GM21786 (cell line): ENCODE results near the gene RBM22.
A peak's percentile ranks its signal among the peaks of the same experiment; 100 is the strongest.

Experiments used
- ATAC-seq: cut with Tn5 transposase; IDR thresholded peaks from one replicate; pipeline ENCODE4 v1.9.1; 2021; ENCODE audit not compliant: unreplicated experiment

Gene RBM22

DNA sequence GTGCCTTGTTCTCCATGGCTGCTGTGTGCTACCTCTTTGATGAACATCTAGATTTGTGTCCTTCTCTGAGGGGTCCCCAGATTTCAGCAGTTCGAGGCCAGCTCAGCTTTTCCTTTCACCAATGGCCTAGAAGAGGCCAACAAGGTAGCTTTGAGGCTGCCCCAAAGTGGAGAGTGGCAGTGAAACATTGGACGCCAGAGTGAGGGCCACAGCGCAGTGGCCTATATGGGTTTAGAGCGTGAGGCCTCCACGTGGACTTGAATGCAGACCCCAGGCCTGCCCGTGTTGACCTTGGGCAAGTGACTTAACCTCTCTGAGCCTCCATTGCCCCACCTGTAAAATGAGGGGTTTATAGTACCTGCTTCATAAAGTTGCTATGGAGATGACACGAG, 28.0 kb downstream of the RBM22 start:
- ATAC-seq: no peak

DNA sequence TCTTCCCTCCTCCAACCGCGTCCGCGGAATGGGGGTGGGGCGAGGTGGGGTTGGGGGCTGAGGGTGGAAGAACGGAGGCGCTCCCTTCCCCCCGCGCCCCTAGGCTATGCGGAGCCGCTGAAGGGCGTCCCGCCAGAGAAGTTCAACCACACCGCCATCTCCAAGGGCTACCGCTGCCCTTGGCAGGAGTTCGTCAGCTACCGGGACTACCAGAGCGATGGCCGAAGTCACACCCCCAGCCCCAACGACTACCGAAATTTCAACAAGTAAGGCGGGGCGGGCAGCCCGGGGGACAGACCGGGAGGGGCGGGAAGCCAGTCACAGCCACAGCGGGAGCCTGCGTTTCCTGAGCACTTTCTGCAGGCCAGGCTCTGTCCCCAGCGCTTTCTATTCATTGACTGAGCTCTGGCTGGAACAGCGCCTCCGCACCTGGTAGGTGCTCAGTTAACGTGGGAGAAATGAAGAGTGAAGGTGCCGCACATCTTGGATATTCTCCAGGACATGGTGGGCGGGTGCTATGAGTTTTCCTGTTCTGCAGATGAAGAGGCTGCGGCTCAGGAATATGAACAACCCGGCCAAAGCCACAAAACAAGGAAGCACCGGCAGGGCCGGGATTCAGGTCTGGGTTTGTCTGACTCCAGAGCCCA, 28.5 kb downstream of the RBM22 start:
- ATAC-seq: no peak

DNA sequence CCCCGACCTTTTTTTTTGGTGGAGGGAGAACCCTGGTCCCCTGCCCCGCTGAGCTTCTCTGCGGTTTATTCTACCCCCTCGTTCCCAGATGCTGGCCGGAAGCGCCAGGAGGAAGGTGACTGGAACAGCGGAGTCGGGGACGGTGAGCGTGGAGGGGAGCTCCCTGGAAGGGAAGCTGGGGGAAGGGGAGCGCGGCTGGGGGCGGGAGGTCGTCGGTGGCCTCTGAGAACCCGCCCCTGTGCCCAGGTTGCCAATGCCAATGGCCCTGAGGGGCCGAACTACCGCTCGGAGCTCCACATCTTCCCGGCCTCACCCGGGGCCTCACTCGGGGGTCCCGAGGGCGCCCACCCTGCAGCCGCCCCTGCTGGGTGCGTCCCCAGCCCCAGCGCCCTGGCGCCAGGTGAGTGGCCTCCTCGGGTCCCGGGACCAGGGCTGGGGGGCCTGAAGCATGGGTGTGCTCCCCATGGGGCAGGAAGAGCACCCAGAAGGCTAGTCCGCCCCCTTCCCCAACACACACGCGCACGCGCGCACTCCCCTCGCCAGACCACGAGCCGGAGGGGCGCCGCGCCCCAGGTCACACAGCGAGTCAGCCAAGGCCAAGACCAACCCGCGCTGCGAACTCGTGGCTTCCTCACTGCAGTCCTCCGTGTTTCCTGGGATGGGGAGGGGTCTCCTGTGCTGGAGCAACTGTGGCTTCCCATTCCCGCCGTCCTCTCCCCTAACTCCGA, 29.2 kb downstream of the RBM22 start:
- no peak for ATAC-seq

DNA sequence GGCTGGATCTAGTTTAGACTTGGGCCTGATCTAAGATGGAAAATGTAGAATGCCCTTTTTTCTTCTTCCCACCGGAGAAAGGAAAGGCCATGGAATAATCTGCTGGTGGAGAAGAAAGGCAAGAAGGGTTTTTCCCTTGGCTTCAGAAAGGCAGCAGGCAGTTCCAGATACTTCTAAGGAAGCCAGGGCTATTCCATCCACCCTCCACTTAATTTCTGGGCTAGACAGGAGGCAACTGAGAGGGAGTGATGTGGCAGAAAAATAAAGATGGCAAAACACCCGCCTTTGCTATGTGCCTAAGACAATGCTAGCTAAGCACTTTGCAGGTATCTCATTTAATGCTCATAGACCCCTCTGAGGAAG, 29.9 kb downstream of the RBM22 start:
- ATAC-seq: no peak

DNA sequence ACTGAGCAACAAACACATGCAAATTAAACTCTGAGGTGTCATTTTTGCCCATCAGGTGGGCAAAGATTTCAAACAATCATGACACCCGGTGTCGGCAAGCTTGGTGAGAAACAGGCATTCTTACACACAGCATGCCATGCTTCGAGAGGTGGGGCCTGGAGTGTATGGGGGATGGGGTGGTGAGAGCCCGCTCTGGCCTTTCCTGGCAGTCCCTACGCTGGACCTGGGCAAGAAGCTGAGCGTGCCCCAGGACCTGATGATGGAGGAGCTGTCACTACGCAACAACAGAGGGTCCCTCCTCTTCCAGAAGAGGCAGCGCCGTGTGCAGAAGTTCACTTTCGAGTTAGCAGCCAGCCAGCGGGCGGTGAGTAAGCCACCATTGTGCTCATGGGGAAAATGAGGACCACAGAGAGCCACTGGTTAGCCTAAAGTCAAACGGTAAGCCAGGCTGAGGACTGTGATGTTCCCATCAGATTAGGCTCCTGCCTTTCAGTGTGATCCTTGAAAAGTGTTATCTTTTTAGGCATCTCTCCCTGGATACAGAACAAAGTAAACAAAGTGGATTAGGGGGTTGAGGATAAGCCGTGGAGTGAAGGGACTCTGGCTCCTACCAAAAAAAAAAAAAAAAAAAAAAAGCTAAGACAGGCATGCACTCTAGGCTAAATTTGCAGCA, 30.5 kb downstream of the RBM22 start:
- no peak for ATAC-seq

DNA sequence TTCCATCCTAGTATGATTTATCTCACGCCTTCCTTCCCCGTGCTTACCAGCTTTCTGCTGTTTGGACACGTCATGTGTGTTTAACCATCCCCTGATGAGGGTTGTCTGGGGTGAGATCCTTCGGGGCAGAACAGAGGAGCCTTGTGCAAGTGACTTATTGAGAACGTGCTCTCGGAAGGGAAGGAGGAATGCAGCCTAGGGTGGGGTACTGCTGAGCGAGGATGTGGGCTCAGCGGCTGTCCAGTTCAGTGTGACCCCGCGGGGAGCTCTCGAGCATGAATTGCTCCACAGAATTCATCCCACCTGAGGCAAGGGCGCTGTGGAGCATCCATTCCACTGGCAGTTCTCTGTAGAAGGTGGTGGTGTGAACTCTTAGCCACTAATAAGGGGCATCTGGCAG, 35.8 kb downstream of the RBM22 start:
- no peak for ATAC-seq

DNA sequence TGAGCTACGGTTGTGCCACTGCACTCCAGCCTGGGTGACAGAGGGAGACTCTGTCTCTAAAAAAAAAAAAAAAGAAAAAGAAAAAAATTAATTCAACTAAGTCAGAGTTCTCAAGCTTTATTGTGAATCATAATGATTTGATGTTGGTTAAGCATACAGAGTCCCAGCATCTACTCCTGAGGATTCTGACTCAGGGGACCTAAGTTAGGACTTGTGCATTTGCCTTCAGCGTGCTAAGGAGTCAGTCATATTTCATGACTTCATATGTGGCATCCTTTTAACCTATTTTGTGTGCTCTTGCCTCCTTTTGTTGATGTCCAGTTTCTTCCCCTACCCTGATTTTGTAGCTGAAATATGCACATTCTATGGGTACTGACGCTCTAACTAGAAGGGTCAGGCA, 36.9 kb downstream of the RBM22 start:
- ATAC-seq: no peak

DNA sequence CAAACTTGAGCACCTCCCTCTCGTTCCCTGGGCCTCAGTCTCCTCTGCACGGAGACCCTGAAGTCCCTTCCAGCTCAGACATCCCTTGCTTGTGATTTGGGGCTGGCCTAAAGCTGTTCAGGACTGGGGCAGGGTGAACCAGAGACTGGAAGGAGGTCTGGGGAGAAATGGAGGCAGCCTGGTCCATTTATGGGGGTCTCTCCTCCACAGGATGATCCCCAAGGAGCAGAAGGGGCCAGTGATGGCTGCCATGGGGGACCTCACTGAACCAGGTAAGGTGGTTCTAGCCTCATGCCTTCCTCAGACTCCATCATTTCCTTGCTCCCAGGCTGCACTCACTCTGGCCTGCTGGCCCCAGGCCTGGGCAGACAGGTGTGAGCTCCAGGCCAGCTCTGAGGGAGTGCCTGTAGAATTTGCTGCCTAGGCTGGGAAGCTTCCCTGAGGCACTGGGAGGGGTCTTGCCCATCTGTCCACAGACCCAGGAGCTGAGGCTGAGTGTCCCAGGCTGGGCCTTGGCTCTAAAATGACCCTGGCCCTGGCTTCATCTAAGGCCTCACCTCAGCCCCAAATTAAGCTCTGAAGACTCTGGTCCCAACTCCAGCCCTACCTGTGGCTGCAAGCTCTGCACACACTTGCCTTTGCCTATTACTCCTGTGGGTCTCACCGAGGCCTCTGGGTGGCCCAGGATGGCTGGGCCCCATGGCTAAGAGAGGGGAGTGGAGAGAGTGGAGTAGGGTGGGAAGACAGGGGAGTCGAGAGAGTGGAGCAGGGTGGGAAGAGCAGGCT, 37.9 kb downstream of the RBM22 start:
- ATAC-seq: no peak

DNA sequence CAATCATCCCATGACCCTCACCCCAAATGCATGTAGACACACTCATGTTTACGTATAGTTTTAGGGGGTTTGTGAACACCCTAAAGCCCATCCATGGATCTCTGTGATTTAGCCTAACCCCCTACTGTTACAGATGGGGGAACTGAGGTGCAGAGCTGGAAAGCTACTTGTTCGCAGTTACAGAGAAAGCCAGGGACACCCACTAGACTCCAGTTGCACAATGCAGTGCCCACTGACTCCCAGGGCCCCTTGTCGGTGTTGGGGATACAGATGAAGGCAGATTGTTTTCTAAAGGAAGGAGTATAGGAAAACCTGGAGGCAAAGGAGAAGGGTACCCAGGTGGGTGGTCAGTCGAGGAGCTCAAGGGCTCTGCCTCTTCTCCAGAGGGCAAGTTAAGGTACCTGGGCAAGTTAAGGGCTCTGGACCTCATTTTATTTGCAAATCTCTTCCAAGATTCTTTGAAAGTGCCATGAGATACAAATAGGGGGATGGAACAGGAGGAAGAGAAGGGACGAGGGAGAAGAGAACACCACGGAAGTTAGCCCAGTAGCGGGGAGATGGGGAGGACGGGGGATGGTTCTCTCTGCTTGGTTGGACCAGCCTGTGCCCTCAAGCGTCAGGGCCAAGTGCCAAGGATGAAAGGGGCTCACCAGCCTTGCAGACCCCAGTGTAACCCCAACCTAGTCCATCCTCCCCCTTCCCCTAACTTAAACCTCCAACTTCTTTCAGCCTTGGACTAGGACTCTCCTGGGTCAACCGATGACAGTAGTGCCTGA, 38.9 kb downstream of the RBM22 start:
- no peak for ATAC-seq

DNA sequence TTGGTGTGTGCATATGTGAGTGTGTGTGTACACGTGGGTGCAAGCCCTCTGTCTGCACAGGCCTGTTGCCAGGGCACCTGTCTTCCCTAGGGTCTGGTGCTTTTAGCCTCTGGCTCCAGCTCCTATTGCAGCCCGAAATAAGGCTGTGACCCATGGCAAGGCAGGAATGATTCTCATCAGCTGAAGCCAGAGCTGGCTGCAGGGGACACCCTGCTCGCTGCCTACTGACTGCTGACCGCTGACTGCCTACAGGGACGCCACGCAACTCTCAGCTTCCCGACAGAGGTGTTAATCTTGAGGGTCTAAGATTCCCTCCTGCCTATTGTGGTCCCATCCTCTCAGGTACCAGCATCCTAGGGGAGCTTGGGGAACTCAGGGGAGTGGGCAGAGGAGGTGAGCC, 39.8 kb downstream of the RBM22 start, which contains the start of gene MYOZ3:
Gene MYOZ3, plus strand, starts transcription at position 166 of the 400 bp plus-strand sequence. CDS start 1,691 bp downstream, outside the sequence.
- no peak for ATAC-seq

DNA sequence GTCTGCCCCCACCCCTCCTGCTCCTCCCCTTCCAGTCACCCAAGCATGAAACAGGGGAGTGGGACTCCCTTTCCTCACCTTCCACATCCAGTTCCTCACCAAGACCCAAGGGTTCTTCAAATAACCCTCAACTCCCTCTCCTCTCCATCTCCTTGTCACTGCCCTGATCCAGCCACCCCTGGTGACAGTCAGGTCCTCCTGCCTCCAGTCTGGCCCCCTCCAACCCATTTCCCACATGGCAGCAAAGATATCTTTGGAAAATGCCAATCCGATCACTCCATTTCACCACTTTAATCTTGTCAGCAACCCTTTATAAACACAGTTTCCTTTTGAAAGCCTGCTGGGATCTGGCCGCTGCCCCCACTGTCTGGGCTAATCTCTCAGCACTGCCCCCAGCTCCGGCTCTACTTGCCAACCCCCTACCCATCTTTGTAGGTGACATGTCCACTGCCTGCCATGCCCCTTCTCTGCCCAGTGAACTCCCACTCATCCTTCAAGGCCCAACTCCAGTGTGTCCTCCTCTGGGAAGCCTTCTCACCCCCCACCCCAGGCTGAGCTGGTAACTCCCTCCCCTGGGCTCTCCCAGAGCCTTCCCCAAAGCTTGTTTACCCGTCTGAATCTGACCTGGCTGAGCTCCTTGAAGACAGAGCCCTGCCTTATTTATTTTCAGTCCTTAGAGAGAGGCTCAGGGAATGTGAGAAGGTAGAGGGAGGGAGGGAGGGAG, 40.6 kb downstream of the RBM22 start:
- no peak for ATAC-seq

DNA sequence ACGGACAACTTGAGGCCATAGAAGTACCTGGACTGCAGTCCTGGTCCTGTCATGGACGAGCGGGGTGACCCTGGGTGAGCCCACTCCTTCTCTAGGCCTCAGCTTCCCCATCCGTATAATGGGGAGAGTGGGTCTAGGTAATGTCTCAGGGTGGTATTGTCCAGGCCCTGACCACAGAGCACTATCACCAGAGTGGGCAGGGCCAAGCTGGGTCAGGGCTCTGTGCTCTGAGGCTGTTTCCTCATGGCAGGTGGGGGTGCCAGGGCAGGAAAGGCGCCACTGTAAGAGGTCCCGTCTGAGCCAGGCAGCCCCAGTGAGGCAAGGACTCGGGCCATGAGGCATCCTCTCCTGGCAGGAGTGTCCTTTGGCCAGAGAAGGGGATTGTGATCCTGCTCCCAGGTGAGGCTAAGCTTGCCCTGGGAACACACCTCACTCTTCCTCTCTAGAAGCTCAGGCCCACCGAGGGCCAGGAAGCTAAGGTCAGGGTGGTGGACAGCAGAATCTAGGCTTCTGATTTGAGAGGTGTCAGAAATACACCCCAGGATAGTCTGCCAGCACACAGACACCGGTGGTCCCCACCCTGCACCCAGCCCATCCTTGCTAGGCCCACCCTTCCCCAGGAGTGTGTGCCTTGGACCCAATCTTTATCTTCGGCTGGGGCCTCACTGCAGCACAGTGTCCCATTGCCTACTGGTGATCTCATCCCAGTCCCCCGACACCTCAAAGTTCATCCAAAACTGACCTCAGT, 41.3 kb downstream of the RBM22 start:
- ATAC-seq: no peak

DNA sequence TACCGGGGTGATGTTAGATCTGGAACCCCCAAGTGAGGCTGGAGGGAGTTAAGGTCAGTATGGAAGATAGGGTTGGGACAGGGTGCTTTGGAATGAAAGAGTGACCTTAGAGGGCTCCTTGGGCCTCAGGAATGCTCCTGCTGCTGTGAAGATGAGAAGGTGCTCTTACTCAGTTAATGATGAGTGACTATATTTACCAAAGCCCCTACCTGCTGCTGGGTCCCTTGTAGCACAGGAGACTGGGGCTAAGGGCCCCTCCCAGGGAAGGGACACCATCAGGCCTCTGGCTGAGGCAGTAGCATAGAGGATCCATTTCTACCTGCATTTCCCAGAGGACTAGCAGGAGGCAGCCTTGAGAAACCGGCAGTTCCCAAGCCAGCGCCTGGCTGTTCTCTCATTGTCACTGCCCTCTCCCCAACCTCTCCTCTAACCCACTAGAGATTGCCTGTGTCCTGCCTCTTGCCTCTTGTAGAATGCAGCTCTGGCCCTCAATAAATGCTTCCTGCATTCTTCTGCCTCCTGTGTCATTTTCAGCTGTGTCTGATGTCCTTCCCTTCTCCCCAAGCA, 42.1 kb downstream of the RBM22 start:
- no peak for ATAC-seq

DNA sequence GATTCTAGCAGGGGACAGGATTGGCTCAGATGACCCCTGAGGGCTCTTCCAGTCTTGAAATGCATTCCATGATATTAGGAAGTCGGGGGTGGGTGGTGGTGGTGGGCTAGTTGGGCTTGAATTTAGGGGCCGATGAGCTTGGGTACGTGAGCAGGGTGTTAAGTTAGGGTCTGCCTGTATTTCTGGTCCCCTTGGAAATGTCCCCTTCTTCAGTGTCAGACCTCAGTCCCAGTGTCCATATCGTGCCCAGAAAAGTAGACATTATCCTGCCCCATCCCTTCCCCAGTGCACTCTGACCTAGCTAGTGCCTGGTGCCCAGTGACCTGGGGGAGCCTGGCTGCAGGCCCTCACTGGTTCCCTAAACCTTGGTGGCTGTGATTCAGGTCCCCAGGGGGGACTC, 42.7 kb downstream of the RBM22 start:
- ATAC-seq: no peak

DNA sequence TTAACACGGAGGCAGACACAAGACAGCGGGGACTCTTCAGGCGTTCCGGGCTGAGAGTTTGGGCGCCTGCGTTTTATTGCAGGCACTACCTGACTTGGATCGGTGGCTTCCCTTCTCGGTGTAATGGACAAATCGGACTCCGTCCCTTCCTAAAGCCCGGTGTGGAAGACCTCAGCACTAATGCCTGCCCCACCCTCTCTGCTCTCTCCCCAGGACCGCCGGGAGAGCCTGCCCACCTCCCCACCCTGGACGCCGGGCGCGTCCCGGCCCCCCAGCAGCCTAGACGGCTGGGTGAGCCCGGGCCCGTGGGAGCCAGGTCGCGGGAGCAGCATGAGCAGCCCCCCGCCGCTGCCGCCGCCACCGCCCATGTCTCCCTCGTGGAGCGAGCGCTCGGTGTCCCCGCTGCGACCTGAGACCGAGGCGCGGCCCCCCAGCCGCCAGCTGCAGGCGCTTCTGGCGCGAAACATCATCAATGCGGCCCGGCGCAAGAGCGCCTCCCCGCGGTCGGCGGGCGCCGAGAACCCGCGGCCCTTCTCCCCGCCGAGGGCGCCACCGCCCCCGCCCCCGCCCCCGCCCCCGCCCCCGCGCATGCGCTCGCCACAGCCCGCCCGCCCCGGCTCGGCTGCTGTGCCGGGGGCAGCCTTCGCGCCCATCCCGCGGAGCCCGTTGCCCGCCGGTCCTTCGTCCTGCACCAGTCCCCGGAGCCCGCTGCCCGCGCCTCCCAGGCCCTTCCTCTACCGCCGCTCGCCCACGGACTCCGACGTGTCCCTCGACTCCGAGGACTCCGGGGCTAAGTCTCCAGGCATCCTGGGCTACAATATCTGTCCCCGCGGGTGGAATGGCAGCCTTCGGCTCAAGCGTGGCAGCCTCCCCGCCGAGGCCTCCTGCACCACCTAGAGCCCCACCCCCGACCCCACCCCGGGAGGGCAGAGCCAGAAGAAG, 44.4 kb downstream of the RBM22 start:
- ATAC-seq: peak; percentile 71

DNA sequence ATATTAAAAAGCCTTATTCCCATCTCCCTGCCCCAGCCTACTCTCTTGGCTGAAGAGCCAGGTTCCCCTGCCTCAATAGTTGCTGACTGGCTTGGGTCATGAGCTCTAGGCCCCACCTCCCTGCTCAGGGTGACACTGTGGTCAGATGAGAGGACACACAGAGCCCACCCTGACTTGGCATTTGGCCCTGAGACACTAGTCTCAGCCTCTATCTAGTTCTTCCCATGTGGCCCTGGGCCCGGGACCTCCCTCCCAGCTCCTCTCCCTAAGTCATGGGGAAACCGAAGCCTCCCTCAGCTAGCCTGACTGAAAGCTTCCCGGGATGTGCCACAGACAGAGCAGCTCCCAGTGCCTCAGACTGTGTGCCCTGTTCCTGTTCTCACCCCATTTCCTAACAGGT, 45.6 kb downstream of the RBM22 start:
- ATAC-seq: no peak

DNA sequence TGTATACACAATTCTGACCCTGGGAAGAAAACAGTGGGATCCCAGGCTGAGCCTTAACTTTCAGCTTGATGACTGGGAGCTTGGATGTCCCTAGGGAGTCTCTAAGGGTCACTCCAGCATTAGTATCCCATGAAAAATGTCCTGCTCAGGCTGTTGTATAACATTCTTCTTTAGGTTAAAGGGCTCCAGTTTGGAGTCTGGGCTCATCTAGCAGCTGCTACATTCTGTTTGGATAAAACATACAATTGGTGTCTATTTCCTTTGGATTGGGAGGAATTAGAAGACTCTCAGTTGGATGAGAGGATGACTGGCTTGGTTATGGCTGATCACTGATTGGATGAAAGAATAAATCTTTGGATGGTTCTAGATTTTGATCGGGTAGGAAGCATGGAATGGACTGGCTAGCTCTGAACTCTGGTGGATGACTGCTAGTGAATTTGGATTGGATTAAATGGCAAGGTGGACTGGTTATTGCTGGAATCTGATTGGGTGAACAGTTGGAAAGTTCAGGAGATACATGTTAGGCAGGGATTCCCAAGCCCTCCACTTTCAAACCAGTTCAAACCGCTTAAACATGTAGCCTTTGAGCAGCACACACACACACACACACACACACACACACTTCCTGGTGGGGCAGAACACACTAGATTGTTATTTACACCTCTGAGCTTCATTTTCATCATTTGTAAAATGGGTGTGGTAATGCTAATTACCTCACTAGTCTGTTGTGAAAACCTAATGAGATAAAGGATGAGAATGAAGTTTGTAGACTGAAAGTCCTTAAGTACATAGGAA, 46.9 kb downstream of the RBM22 start:
- ATAC-seq: no peak
